IPS DF 6.9 (cell line): Measurements from ENCODE around the gene PEX19.
"Not testable (repeated sequence)": the region's sequence is repeated elsewhere in the genome, so short reads cannot be mapped to it uniquely, and the experiment has no call there.

Experiments used
- DNase-seq: peaks from one replicate; pipeline ENCODE4 v3.0.0-alpha.2; 2013; ENCODE audit warnings: low read depth, low spot score
- H3K27ac ChIP-seq: one replicate; pipeline ENCODE4 v1.5.1; 2013; ENCODE audit warnings: low read length, control low read depth
- H3K27me3 ChIP-seq: 2 replicates; pipeline ENCODE4 v1.6.1; 2013; ENCODE audit warnings: mild to moderate bottlenecking, low read length; ENCODE audit not compliant: control insufficient read depth, insufficient read depth
- H3K36me3 ChIP-seq: 2 replicates; pipeline ENCODE4 v1.6.1; 2013; ENCODE audit warnings: low read length; ENCODE audit not compliant: control insufficient read depth, insufficient read depth
- H3K4me1 ChIP-seq: 2 replicates; pipeline ENCODE4 v1.6.1; 2013; ENCODE audit warnings: low read length; ENCODE audit not compliant: control insufficient read depth, insufficient read depth
- H3K4me3 ChIP-seq: 2 replicates; pipeline ENCODE4 v1.5.1; 2013; ENCODE audit warnings: mild to moderate bottlenecking, low read length
- H3K9me3 ChIP-seq: 2 replicates; pipeline ENCODE4 v1.6.1; 2013; ENCODE audit warnings: low read length, inconsistent platforms; ENCODE audit not compliant: control insufficient read depth, insufficient read depth
- WGBS: extraction: QIAGEN DNeasy Blood & Tissue Kit; methylation state at CpG from one replicate; pipeline ENCODE4 v1.1.7; 2013; ENCODE audit warnings: mixed read lengths, missing lambda C conversion rate; ENCODE audit not compliant: insufficient read length, insufficient coverage; 5-methylcytosine and 5-hydroxymethylcytosine counted together

Gene PEX19

DNA sequence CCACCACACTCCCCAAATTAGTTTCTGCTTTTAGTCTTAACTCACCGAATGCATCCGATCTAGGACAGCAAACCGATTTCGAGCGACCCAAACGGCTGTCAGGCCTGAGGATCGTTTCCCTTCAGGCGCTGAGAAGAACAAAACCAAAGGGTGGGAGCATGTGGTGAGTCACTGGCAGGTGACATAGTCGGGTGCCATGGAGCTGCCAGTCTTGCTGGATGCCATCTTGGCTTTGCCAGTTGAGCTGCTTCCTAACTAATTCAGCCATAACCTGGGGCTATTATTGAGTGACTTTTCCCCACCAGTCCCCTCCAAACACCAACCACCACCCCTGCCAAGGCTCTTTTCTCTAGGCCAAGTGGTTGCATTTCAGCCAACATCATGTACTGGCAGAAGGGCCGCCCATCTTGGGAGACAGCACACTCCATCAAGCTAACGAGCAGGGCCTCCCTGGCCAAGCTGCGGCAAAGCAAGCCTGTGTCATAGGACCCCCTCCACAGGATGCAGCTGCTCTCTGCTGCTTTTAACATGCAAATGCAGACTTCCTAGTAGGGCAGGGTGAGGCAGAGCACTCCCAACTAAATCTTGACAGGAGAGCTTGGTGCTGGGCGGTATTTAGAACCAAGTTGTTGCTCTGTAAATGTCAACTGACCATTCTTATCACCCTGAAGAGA, 22.3 kb upstream of the PEX19 start:
- peaks cover 18% of the 10 kb centered on the region; the same call in 1 of the 2 replicates for H3K36me3 ChIP-seq
- peak; percentile 39 for DNase-seq
- H3K9me3 ChIP-seq: no peaks in the 10 kb centered on the region
- H3K4me1 ChIP-seq: peaks cover 6% of the 10 kb centered on the region
- H3K27me3 ChIP-seq: no peaks in the 10 kb centered on the region
- no CpG with 5 or more reads among the region's 13 CpGs for WGBS
- no peak overlapping the region for H3K27ac ChIP-seq
- H3K4me3 ChIP-seq: no peak overlapping the region

DNA sequence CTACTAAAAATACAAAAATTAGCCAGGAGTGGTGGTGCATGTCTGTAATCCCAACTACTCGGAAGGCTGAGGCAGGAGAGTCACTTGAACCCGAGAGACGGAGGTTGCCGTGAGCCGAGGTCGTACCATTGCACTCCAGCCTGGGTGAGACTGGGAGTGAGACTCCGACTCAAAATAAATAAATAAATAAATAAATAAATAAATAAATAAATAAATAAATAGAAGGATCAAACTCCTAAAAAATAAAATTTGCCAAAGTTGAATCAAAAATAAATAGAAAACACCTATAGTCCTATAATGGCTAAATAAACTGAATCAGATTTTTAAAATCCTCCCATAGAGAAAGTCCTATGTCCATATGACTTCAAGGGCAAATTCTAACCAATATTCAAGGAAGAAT, 15.2 kb upstream of the PEX19 start:
- no peak for DNase-seq
- Histone ChIP-seq H3K27ac (no peak overlapping the region), H3K4me1 (no peaks in the 10 kb centered on the region), H3K27me3 (no peaks in the 10 kb centered on the region; the same call in 1 of the 2 replicates), H3K4me3 (no peak overlapping the region), H3K36me3 (peaks cover 8% of the 10 kb centered on the region; the same call in 1 of the 2 replicates), H3K9me3 (no peaks in the 10 kb centered on the region)
- WGBS: no CpG with 5 or more reads among the region's 7 CpGs

DNA sequence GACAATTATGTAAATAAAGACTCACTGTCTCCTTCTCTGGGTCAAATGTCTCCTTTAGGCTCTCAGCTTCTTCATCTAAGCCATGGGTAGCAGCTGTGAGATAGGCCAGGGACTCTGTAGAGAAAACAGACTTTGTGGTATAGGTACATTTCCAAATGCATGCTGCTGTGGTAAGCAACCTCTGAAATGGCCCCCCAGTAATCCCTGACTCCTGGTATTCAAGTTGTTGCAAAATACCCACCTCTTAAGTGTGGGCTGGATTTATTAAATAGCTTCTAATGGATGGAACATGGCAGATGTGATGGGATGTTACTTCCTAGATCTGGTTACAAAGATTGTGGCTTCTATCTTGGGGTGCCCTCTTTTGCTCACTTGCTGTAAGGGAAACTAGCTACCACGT, 11.1 kb upstream of the PEX19 start:
- Histone ChIP-seq H3K27me3 (no peaks in the 10 kb centered on the region; the same call in 1 of the 2 replicates), H3K9me3 (no peaks in the 10 kb centered on the region), H3K4me3 (no peak overlapping the region), H3K4me1 (no peaks in the 10 kb centered on the region), H3K36me3 (peaks cover 23% of the 10 kb centered on the region; the same call in 1 of the 2 replicates), H3K27ac (no peak overlapping the region)
- DNase-seq: no peak
- no CpG with 5 or more reads among the region's 1 CpG for WGBS

DNA sequence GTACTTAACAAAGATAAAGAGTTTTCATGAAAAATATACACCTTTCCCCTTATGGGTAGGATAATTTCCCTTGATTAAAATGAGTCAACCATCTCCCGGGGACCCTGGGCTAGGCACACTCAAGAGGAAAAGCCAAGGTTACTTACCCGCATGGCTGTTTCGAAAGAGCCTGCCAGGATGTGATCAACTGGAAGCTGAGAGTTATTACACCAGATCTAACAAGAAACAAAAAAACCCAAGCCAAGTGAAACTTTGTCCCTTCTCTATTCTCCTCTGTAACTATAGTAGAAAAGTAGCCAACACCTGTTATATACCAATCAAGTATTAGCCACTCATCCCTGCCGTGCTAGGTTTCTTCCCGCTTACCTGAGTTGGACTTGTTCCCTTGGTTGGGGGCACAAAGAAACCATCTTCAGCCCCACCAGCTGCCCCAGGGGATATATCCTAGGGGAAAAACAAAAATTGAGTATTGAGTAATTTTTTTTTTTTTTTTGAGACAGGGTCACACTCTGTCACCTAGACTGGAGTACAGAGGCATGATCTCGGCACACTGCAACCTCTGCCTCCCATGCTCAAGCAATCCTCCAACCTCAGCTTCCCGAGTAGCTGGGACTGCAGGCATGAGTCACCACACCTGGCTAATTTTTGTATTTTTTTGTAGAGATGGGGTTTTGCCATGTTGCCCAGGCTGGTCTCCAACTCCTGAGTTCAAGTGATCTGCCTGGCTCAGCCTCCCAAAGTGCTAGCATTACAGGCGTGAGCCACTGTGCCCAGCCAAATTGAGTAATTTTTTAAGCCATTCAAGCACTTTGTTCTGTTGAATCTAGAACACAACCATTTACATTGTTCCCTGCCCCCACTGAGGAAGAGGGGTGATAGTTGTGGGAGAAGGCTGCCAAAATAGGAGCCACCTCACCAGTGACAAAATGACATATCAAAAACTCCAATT, 8.4 kb upstream of the PEX19 start:
- Histone ChIP-seq H3K27me3 (no peaks in the 10 kb centered on the region; the same call in 1 of the 2 replicates), H3K4me3 (no peak overlapping the region), H3K9me3 (no peaks in the 10 kb centered on the region), H3K4me1 (no peaks in the 10 kb centered on the region), H3K36me3 (peaks cover 31% of the 10 kb centered on the region; the same call in 1 of the 2 replicates), H3K27ac (no peak overlapping the region)
- WGBS: no CpG with 5 or more reads among the region's 8 CpGs
- no peak for DNase-seq

DNA sequence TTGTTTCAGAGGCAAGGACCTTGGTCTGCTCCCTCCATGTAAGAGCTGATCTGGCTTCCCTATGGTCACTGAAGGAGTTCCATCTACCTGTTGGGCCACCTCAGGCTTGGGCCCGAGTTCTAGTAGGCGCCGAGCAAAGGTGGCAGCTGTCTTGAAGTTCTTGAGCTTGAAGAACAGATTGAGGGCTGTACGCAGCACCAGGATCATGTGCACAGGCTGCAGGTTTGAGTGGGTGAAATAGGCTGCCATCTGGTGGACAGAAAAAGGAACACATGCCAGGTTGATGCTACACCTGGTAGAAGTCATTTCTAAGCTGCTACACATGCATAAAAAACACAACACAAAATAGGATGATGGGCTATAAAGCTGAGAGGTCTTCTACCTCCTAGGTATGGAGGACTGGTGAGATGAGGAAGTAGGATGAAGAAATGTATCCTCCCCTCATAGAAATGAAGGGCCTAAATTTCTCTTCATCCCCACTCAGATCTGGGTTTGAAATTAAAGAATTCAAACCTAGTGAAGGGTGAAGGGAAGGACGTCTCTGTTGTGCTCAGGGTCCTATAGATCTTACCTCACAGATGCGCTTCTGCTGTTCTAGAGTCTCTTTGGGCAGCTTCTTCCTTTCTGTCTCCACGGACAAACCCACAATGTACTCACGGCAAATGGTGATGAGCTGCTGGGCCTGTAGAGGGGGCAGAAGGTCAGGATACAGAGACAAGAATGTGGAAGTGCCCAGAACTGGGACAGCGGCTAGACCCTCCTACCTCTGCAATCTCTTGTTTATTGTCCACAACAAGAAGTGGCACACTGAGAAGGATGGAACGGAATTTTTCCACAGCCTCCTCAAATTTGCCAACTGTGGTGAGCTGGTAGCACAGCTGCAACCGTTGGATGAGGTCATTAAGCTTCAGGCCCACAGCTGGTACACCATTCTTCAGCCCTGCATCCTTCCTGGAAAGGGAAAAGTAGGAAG, 6.6 kb upstream of the PEX19 start:
- H3K36me3 ChIP-seq: peaks cover 28% of the 10 kb centered on the region; the same call in 1 of the 2 replicates
- H3K27ac ChIP-seq: no peak overlapping the region
- DNase-seq: peak; percentile 29
- H3K9me3 ChIP-seq: no peaks in the 10 kb centered on the region
- no CpG with 5 or more reads among the region's 11 CpGs for WGBS
- H3K4me1 ChIP-seq: no peaks in the 10 kb centered on the region
- no peak overlapping the region for H3K4me3 ChIP-seq
- H3K27me3 ChIP-seq: no peaks in the 10 kb centered on the region

DNA sequence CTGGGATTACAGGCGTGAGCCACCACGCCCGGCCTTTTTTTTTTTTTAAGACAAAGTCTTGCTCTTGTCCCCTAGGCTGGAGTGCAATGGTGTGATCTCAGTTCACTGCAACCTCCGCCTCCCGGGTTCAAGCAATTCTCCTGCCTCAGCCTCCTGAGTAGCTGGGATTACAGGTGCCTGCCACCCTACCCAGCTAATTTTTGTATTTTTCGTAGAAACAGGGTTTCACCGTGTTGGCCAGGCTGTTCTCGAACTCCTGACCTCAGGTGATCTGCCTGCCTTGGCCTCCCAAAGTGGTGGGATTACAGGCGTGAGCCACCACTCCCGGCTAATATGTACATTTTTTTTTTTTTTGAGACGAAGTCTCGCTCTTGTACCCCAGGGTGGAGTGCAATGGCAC, 2.8 kb upstream of the PEX19 start:
- H3K27me3 ChIP-seq, DNase-seq, H3K27ac ChIP-seq, H3K9me3 ChIP-seq, H3K4me1 ChIP-seq, H3K4me3 ChIP-seq: not testable (repeated sequence)
- H3K36me3 ChIP-seq: peaks cover 20% of the 10 kb centered on the region; the same call in 1 of the 2 replicates
- WGBS: no CpG with 5 or more reads among the region's 12 CpGs

DNA sequence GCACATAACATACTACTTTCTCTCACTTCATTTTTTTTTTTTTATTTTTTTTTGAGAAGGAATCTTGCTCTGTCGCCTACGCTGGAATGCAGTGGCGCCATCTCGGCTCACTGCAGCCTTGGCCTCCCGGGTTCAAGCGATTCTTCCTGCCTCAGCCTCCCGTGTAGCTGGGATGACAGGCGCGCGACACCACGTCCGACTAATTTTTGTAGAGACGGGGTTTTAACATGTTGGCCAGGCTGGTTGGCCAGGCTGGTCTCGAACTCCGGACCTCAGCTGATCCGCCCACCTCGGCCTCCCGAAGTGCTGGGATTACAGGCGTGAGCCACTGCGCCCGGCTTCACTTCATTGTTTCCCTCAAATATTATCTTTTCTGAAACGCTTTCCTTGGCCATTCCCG, 573 bp upstream of the PEX19 start:
- no peak for DNase-seq
- Histone ChIP-seq H3K9me3 (no peaks in the 10 kb centered on the region), H3K36me3 (peaks cover 9% of the 10 kb centered on the region; the same call in 1 of the 2 replicates), H3K4me3 (no peak overlapping the region), H3K27me3 (no peaks in the 10 kb centered on the region), H3K4me1 (no peaks in the 10 kb centered on the region), H3K27ac (no peak overlapping the region)
- no CpG with 5 or more reads among the region's 23 CpGs for WGBS

DNA sequence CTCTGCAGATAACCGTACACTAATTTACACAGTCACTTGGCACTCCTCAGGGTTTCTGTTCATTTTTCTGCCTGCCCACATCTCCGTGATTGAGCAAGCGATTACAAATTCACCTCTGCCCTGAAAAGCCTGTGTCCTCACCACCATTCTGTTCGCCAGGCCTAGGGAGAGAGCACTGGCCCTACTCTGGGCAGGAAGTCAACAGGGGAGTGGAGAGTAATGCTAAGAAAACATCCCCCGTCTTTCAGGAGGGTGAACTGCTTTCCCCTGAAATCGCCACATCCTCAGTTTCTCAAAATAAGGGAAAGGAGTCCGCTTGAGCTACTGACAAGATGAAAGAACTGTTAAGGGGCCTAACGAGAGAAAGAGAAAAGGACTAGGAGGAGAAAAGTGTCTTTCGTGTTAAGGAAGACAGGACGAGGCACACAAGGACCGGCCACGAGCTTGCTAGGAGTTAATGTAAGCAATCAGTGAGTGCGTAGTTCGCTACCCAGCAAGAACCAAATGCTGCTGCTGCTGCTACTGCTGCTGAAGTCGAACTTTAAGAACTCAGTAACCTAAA, 632 bp downstream of the PEX19 start:
- Histone ChIP-seq H3K27me3 (no peaks in the 10 kb centered on the region), H3K4me3 (peak overlapping the region; percentile 92), H3K4me1 (no peaks in the 10 kb centered on the region), H3K27ac (no peak overlapping the region), H3K9me3 (no peaks in the 10 kb centered on the region), H3K36me3 (peaks cover 8% of the 10 kb centered on the region; the same call in 1 of the 2 replicates)
- no CpG with 5 or more reads among the region's 15 CpGs for WGBS
- no peak for DNase-seq

DNA sequence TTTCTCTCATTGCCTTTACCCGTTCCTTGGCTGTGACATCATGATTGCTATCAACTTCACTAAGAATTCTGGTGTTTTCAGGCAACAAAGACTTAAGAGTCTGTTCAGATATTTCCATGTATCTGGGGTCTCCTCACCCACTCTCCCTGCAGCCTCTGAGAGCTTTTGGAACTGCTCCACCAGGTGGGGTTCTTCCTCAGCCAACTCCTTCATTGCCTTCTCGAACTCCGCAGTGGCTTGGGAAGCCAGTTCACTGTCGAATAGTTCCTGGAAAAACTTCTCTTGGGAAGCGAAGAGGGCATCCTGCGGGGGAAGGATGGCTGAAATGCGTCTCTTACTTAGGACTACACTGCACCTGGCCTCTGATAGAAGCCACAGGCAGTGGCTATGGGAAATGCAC, 2.1 kb downstream of the PEX19 start:
- peaks cover 12% of the 10 kb centered on the region; the same call in 1 of the 2 replicates for H3K36me3 ChIP-seq

More for the DNA sequence above, 2.1 kb downstream of the PEX19 start:
- no peak overlapping the region for H3K4me3 ChIP-seq
- no CpG with 5 or more reads among the region's 7 CpGs for WGBS
- no peaks in the 10 kb centered on the region for H3K4me1 ChIP-seq
- H3K27ac ChIP-seq: no peak overlapping the region
- no peaks in the 10 kb centered on the region for H3K27me3 ChIP-seq
- no peak for DNase-seq
- H3K9me3 ChIP-seq: no peaks in the 10 kb centered on the region
